Endodermal cell (in vitro differentiated cells): Measurements from ENCODE around the gene GAB4. TPM values are rescaled to one million over a fixed set of nuclear protein-coding genes. Genes with fewer than 3 reads are reported as not detected.

Experiments used
- DNase-seq: peaks from one replicate; pipeline ENCODE4 v3.0.0-alpha.2; 2017
- H3K27ac ChIP-seq: 2 replicates; pipeline ENCODE4 v1.5.1; 2013; ENCODE audit warnings: mild to moderate bottlenecking, low read depth, low read length, moderate library complexity
- H3K27me3 ChIP-seq: 2 replicates; pipeline ENCODE4 v1.6.1; 2013; ENCODE audit warnings: mild to moderate bottlenecking, low read length, moderate library complexity; ENCODE audit not compliant: insufficient read depth, control insufficient read depth, poor library complexity, severe bottlenecking
- H3K36me3 ChIP-seq: 2 replicates; pipeline ENCODE4 v1.7.0; 2013; ENCODE audit warnings: mild to moderate bottlenecking, low read length, moderate library complexity; ENCODE audit not compliant: control insufficient read depth, insufficient read depth
- H3K4me1 ChIP-seq: one replicate; pipeline ENCODE4 v1.7.0; 2013; ENCODE audit warnings: low read length; ENCODE audit not compliant: control insufficient read depth, insufficient read depth
- H3K4me3 ChIP-seq: 2 replicates; pipeline ENCODE4 v1.5.1; 2013; ENCODE audit warnings: mild to moderate bottlenecking, low read length, moderate library complexity
- H3K9ac ChIP-seq: 2 replicates; pipeline ENCODE4 v1.6.1; 2013; ENCODE audit warnings: mild to moderate bottlenecking, low read length, moderate library complexity; ENCODE audit not compliant: poor library complexity, severe bottlenecking; ENCODE audit errors: extremely low read depth
- H3K9me3 ChIP-seq: 2 replicates; pipeline ENCODE4 v1.6.1; 2013; ENCODE audit warnings: mild to moderate bottlenecking, low read length, moderate library complexity; ENCODE audit not compliant: control insufficient read depth
- H3K27ac Mint-ChIP-seq: 2 replicates; pipeline ENCODE4 v1.8.0; 2020; ENCODE audit warnings: mixed read lengths
- H3K27me3 Mint-ChIP-seq: 2 replicates; pipeline ENCODE4 v1.8.0; 2021; ENCODE audit warnings: mild to moderate bottlenecking, mixed read lengths; ENCODE audit not compliant: insufficient read depth
- H3K36me3 Mint-ChIP-seq: 2 replicates; pipeline ENCODE4 v1.8.0; 2020; ENCODE audit warnings: low read depth, mixed read lengths
- H3K4me1 Mint-ChIP-seq: 2 replicates; pipeline ENCODE4 v1.8.0; 2020; ENCODE audit warnings: mixed read lengths
- H3K4me3 Mint-ChIP-seq: 2 replicates; pipeline ENCODE4 v1.8.0; 2020; ENCODE audit warnings: mild to moderate bottlenecking, moderate library complexity, mixed read lengths
- H3K9me3 Mint-ChIP-seq: 2 replicates; pipeline ENCODE4 v1.8.0; 2020; ENCODE audit warnings: mild to moderate bottlenecking, mixed read lengths
- WGBS, 2 experiments: methylation state at CpG; one replicate each; pipeline versions ENCODE4 v1.1.5 to v1.1.7; 2013; ENCODE audit warnings: missing lambda C conversion rate in 2 of 2, mixed read lengths in 1 of 2; ENCODE audit not compliant: insufficient coverage in 1 of 2, insufficient read length in 1 of 2; 5-methylcytosine and 5-hydroxymethylcytosine counted together
- total RNA-seq, 2 donors: library from RNA; stranded (reverse); fragmentation: NEBNext Ultra II Directional in 1 of 2; extraction: Animal tissue kit (Norgen Biotek cat#: 25700) in 1 of 2; gene quantifications; 2 replicates in 1 of 2; 3 replicates in 1 of 2; pipeline ENCODE4 v1.2.1, GENCODE V29; 2021
- TF ChIP-seq, protein P1 (sequence below): fragments of 200-600 bp; sonication (generic); conservative IDR thresholded peaks from 2 replicates; pipeline ENCODE4 v1.5.0; 2021; ENCODE audit warnings: antibody characterized with exemption, mild to moderate bottlenecking

GAB4 gene
- total RNA-seq, 2 donors from 2014 or later, result 0.22 TPM; not detected in 1

DNA sequence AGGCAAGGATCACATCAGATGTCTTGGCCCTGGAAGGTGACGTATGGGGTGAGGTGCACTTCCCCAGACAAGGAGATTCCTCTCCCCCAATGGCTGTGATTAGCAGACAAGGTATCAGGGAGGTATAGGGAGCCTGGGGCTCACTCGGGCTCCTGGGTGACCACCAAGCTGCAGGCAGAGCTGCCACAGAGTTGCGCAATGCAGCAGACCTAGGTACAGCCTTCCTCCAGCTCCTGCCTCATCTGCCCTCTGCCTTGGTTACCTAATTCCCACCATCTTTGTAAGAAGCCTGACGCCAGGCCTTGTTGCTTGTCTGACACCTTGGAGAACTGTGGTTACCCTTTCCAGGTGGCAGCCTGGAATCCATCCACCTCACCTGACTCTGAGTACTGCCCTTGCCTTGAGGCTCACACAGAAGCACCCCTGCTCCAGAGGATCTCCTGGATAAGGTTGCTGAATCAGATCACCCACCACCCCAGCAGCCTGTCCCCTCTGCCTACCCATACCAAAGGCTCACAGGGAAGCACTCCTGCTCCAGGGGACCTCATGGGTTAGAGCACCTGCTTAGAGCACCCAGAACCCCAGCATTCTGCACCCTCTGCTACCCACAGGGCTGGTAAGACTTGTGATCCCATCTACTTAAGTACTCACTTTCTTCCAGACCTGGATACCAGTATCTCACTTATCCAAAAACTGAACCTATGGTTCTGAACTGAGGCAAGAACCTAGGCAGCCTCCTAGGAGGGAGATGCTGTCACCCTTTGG, 40.4 kb downstream of the GAB4 start:
- Mint-ChIP-seq H3K27ac (no peak overlapping the region), H3K4me3 (no peak overlapping the region), H3K4me1 (no peaks in the 10 kb centered on the region), H3K9me3 (no peaks in the 10 kb centered on the region), H3K27me3 (no peaks in the 10 kb centered on the region), H3K36me3 (no peaks in the 10 kb centered on the region)
- Histone ChIP-seq H3K27ac (no peak overlapping the region), H3K9ac (no peak overlapping the region), H3K9me3 (peaks cover 22% of the 10 kb centered on the region), H3K27me3 (no peaks in the 10 kb centered on the region), H3K36me3 (no peaks in the 10 kb centered on the region), H3K4me3 (no peak overlapping the region), H3K4me1 (no peaks in the 10 kb centered on the region)
- 77 to 89% methylated on average over 3 to 4 of the region's 4 CpGs for WGBS, 2 experiments
- no peak for DNase-seq
- TF ChIP-seq, protein P1, sequence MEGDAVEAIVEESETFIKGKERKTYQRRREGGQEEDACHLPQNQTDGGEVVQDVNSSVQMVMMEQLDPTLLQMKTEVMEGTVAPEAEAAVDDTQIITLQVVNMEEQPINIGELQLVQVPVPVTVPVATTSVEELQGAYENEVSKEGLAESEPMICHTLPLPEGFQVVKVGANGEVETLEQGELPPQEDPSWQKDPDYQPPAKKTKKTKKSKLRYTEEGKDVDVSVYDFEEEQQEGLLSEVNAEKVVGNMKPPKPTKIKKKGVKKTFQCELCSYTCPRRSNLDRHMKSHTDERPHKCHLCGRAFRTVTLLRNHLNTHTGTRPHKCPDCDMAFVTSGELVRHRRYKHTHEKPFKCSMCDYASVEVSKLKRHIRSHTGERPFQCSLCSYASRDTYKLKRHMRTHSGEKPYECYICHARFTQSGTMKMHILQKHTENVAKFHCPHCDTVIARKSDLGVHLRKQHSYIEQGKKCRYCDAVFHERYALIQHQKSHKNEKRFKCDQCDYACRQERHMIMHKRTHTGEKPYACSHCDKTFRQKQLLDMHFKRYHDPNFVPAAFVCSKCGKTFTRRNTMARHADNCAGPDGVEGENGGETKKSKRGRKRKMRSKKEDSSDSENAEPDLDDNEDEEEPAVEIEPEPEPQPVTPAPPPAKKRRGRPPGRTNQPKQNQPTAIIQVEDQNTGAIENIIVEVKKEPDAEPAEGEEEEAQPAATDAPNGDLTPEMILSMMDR, result no peak

DNA sequence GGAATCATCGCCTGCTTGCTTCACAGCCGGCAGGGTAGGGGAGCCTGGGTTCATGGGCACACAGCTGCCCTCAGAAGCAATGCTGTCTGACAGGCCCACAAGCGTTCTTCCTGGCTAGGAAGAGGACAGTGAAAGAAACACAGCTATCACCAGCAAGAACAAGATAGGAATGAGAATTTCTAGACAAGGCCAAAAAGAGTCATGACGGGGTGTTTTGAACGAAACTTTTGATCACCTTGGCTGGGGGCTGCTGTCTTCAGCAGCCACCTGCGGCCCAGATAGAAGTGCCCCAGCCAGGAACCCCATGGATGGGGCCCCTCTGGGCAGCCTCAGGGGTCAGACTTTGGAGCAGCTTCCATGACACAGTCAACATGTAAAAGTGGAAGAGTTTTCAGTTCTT, 41.8 kb downstream of the GAB4 start:
- Histone ChIP-seq H3K27me3 (no peaks in the 10 kb centered on the region), H3K36me3 (no peaks in the 10 kb centered on the region), H3K9ac (no peak overlapping the region), H3K4me3 (no peak overlapping the region), H3K27ac (no peak overlapping the region), H3K9me3 (peaks cover 22% of the 10 kb centered on the region), H3K4me1 (no peaks in the 10 kb centered on the region)
- no peaks in the 10 kb centered on the region for H3K4me1 Mint-ChIP-seq
- TF ChIP-seq, protein P1, result no peak
- no peaks in the 10 kb centered on the region for H3K9me3 Mint-ChIP-seq
- DNase-seq, result no peak
- H3K27ac Mint-ChIP-seq, result no peak overlapping the region
- no peaks in the 10 kb centered on the region for H3K36me3 Mint-ChIP-seq
- H3K27me3 Mint-ChIP-seq, result no peaks in the 10 kb centered on the region
- WGBS, 2 experiments, result 76 to 93% methylated on average over 5 to 6 of the region's 6 CpGs
- no peak overlapping the region for H3K4me3 Mint-ChIP-seq

DNA sequence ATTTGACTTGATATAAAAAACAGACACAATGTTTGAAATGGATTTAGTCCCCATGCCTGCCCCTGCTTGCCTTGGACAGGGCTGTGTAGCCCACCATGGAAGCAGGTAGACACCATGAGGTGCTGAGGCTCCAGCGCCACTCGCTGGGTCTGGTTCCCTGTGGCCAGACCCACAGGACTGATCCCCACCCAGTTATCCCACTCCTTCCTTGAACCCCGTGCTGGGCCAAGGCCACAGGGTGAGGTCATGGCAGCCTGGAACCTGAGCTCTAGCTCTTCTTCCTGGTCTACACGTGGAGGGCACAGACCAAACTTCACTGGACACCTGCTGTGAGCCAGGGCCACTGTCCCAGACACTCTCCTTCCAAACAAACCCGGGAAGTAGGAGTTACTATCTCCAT, 42.5 kb downstream of the GAB4 start:
- Mint-ChIP-seq H3K4me1 (no peaks in the 10 kb centered on the region), H3K9me3 (no peaks in the 10 kb centered on the region), H3K27me3 (no peaks in the 10 kb centered on the region)

More for the DNA sequence above, 42.5 kb downstream of the GAB4 start:
- Histone ChIP-seq H3K27ac (no peak overlapping the region), H3K4me3 (no peak overlapping the region), H3K9me3 (peaks cover 22% of the 10 kb centered on the region), H3K9ac (no peak overlapping the region), H3K36me3 (no peaks in the 10 kb centered on the region), H3K27me3 (no peaks in the 10 kb centered on the region), H3K4me1 (no peaks in the 10 kb centered on the region)
- WGBS, 2 experiments, result 55 to 89% methylated on average over 3 to 5 of the region's 5 CpGs
- Mint-ChIP-seq H3K4me3 (no peak overlapping the region), H3K27ac (no peak overlapping the region), H3K36me3 (no peaks in the 10 kb centered on the region)
- no peak for DNase-seq
- TF ChIP-seq, protein P1, result no peak
